Measurements from ENCODE around the gene TRPV6. TPM values are rescaled to one million over a fixed set of nuclear protein-coding genes. Genes with fewer than 3 reads are reported as not detected.

Gene TRPV6
- total and polyA plus RNA-seq, 8 donors = 1.1 to 8.5 (median 6.5) TPM

- ATAC-seq = no peak
- Histone ChIP-seq H3K27ac (no peak overlapping the region), H3K36me3 (no peaks in the 10 kb centered on the region), H3K4me3 (no peak overlapping the region), H3K27me3 (no peaks in the 10 kb centered on the region), H3K4me1 (no peaks in the 10 kb centered on the region), H3K9me3 (no peaks in the 10 kb centered on the region)
- no peak for TF ChIP-seq CTCF (IDR thresholded peaks at IDR 0.05)
- no peak for DNase-seq
- intact Hi-C loops (cut with DNase I) = no loop called here
Measured at GRCh38 chr7:142891490-142892082, 6.0 kb upstream of the TRPV6 start.

- no peak for TF ChIP-seq CTCF (IDR thresholded peaks at IDR 0.05)
- Histone ChIP-seq H3K36me3 (no peaks in the 10 kb centered on the region), H3K4me1 (no peaks in the 10 kb centered on the region), H3K4me3 (no peak overlapping the region), H3K27ac (no peak overlapping the region), H3K27me3 (no peaks in the 10 kb centered on the region), H3K9me3 (no peaks in the 10 kb centered on the region)
- DNase-seq (no peak), ATAC-seq (no peak)
- intact Hi-C loops (cut with DNase I) = no loop called here
Measured at GRCh38 chr7:142890874-142891485, 5.4 kb upstream of the TRPV6 start.

- intact Hi-C loops (cut with DNase I) = no loop called here
- no peak for ATAC-seq
- Histone ChIP-seq H3K27me3 (no peaks in the 10 kb centered on the region), H3K9me3 (no peaks in the 10 kb centered on the region), H3K27ac (no peak overlapping the region), H3K4me3 (no peak overlapping the region), H3K36me3 (no peaks in the 10 kb centered on the region), H3K4me1 (no peaks in the 10 kb centered on the region)
- no peak for TF ChIP-seq CTCF (IDR thresholded peaks at IDR 0.05)
- DNase-seq = peak in 1 of 4 donors; percentile 10
Measured at GRCh38 chr7:142889816-142890215, 4.3 kb upstream of the TRPV6 start.

- intact Hi-C loops (cut with DNase I) = no loop called here
- Histone ChIP-seq H3K4me1 (no peaks in the 10 kb centered on the region), H3K4me3 (no peak overlapping the region), H3K9me3 (no peaks in the 10 kb centered on the region), H3K36me3 (no peaks in the 10 kb centered on the region), H3K27ac (no peak overlapping the region), H3K27me3 (peaks cover 0 to 6% of the 10 kb centered on the region in 2 donors)
- DNase-seq = peak in 1 of 4 donors; percentile 9
- TF ChIP-seq CTCF (IDR thresholded peaks at IDR 0.05) = no peak
- ATAC-seq = no peak
Measured at GRCh38 chr7:142887282-142888015, 1.9 kb upstream of the TRPV6 start.

- no peaks in the 10 kb centered on the region for H3K9me3 ChIP-seq
- no peak overlapping the region for H3K4me3 ChIP-seq
- DNase-seq (peak in 1 of 4 donors; percentile 24), ATAC-seq (no peak)
- peaks cover 0 to 10% of the 10 kb centered on the region in 2 donors for H3K27me3 ChIP-seq
- H3K4me1 ChIP-seq = no peaks in the 10 kb centered on the region
- intact Hi-C loops (cut with DNase I) = no loop called here
- no peak overlapping the region for H3K27ac ChIP-seq
- H3K36me3 ChIP-seq = no peaks in the 10 kb centered on the region
- no peak for TF ChIP-seq CTCF (IDR thresholded peaks at IDR 0.05)
Measured at GRCh38 chr7:142886866-142887265, 1.3 kb upstream of the TRPV6 start.

All from left lung (tissue), 10 donors.